GM19035 (cell line): ENCODE data around the gene FAR1.
A peak's percentile ranks its signal among the peaks of the same experiment; 100 is the strongest.
"Not testable (repeated sequence)": the region's sequence is repeated elsewhere in the genome, so short reads cannot be mapped to it uniquely, and the experiment has no call there.

Experiments
- ATAC-seq: cut with Tn5 transposase; IDR thresholded peaks from one replicate; pipeline ENCODE4 v1.9.1; 2021; ENCODE audit not compliant: unreplicated experiment

The FAR1 gene

DNA sequence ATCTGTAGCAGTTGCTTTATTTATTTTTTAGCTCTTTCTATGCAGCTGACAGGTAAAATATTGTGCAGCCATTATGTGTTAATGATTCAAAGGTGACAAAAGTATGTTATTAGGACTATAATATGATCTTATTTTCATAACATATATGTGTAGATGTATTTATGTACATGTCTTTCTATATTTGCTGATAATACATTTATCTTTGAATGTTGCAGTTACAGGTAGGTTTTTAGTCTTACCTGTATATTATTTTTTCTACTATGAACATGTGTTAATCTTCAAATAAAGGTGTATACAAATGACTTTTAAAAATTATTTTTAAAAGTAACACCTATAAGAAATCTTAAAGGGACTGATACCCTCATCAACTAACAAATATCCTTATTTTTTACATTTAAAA lies 33.6 kb downstream of the FAR1 start:
- no peak for ATAC-seq

DNA sequence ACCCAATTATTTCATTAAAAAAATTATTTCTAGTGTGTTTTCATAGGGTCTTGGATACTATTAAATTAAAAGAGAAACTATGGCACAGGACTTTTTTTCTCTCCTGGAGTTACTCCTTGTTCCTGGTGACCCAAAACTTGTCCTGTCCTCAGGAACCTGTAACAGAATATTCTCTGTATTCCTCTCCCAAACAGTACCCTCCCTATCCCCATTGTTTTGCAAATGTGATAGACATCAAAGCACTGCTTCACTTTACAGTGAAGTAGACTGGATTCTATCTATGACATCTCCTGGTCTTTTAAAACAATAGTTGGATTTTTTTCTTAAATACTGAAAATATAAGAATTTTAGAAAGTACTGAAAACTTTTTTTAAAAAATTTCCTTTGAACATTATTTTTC lies 37.2 kb downstream of the FAR1 start:
- no peak for ATAC-seq

DNA sequence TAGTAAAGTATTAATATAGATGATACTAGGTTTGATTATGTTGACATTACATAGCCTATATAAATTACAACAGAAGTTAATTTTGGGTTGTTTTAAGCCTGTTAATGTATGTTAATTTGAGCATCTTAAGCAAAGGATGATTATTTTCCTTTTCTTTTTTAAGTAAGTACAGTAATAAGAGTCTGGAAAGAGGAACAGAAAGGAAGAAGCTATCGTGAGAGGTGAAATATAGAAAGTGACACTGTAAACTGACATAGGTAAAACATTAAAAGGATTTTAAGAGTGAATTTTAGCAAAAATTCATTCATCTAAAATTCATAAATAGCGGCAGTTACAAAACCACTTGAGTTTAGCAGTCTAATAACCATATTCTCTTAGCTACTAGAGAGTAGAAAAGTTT lies 45.5 kb downstream of the FAR1 start:
- no peak for ATAC-seq

DNA sequence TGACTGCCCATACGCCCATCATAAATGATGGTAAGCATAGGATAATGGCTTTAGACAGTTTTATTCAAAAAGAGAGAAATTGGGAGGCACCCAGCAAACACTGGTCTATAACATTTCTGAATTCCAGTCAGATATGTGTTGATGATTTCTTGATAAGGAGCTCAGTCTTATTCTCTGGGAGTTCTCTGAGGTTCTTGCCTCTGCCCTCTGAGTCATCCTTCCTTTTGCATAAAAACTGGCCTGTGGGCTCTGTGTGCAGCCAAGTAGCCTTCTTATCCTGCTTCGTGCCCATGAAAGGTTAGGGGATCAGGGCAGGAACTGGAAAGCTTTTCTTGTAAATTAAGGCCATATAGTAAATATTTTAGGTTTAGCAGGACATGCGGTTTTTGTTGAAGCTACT lies 48.9 kb downstream of the FAR1 start:
- no peak for ATAC-seq

DNA sequence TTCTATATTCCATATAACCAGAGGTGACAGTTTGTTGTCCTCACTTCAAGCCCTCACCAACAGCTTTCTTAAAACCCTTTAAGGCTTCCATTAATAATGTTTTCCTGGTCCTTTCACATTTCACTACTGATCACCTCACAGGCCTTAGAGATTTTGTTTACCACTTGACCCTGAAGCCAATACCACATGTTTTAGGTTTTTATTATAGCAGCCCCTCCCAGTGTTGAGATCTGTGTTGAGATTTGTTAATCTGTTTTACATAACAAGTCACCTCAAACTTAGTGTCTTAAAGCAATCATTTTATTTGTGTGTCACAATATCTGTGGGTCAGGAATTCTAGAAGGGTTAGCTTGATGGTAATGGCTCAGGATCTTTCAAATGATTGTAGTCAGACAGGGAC lies 49.9 kb downstream of the FAR1 start:
- ATAC-seq: no peak

DNA sequence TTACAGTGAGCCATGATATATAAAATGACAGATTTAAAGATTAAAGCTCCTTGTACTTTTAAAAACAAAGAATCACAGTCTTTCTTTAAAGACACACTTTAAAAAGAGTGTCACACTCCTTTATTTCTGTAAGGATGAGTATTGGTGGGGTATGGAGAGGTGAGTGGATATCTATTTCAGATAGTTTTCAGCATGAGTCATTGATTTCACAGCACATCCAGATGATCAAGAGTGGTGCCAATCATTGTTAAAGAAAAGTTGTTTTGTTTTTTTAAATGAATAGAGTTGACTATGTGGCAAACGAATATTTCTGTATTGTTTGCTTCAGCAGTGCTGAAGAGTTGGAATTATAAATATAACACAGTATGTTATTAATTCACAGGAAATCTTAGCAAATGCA lies 52.5 kb downstream of the FAR1 start:
- no peak for ATAC-seq

DNA sequence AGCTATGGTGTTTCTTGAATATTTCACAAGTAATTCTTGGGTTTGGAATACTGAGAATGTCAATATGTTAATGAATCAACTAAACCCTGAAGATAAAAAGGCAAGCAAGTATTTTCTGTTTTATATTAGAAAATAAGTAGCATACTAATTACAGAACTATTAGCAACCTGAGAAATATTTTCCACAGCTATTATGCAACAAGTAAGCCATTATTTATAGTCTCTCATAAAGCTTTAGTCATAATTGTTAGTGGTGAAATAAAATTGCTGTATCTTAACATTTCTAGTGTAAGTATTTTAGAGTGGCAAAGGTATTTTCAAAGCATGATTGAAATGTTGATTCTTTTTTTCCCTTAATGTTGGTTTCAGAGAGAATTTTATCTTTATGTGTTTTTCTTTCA lies 53.3 kb downstream of the FAR1 start:
- ATAC-seq: no peak

DNA sequence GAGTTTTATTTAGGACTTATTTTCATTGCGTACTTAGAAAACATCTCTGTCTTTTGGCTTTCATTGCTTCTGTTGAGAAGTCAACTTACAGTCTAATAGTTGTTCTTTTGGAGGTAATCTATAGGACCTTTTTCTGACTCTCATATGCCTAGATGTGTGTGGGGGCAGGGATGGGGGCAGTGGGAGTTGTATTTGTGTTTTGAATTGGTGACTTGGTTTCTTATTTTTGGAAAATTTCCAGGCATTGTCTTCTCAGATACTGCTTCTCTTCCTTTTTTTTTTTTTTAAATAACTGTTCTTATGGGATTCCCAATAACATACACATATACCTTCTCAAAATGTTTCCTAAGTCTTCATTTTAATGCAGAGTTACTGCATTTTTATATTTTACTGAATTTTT lies 58.0 kb downstream of the FAR1 start:
- ATAC-seq: no peak

DNA sequence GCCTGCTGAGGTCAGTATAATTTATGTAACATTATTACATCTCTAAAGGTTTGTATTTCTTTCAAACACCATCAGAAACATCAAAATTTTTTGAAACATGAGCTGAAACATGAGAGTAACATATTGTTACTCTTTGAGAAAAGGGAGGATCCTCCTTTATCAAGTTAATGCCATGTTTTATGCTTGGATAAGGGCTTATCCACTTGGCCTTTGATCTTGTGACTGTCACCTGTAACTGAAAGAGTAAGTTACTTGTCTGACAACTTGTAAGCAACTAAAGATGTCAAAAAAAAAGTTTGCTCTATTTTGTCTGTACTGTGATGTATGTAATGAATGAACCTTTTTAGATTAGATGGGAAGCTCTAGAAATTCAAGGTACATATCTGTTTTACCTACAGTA lies 59.6 kb downstream of the FAR1 start:
- no peak for ATAC-seq

DNA sequence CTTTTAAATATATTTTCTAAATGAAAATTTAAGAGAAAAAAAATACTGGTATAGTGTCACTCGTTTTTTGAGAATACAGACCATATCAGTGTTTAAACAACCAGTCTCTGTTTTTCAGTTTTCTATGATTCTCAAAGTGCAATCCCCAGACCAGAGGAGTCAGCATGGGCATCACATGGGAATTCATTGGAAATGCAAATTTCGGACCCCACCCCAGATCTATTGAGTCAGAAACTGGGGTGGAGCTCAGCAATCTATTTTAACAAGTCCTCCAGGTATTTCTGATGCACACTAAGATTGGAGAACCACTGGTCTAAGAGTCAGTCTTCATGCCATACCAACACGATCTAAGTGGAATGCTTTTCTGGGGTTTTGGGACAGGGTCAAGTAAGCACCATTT lies 66.1 kb downstream of the FAR1 start:
- ATAC-seq: no peak

DNA sequence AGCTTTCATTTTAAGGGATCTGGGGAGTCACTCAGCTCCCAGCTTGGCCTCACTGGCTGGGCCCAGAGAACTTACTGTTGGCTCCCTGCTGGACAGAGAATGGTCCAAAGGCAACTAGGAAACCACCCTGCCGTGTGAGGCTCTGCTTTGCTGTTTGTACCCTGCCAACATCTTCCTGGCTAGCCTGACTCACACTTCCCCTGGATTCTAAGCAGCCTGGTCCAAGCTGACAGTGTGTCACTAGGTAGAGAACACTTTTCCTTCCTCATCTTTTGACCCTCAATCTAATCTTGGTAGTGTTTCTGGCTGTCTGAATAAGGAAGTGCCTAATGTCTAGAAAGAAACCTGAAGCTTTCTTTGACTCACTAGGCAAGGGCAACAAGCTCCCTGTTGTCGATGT lies 76.7 kb downstream of the FAR1 start:
- ATAC-seq: no peak

DNA sequence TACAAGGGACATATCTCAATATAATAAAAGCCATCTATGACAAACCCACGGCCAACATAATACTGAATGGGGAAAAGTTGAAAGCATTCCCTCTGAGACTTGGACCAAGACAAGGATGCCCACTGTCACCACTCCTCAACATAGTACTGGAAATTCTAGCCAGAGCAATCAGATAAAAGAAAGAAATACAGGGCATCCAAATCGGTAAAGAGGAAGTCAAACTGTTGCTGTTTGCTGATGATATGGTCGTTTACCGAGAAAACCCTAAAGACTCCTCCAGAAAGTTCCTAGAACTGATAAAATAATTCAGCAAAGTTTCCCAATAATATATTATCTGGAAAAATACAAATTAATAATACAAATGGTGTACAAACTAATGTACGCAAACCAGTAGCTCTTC lies 84.8 kb downstream of the FAR1 start:
- not testable (repeated sequence) for ATAC-seq

DNA sequence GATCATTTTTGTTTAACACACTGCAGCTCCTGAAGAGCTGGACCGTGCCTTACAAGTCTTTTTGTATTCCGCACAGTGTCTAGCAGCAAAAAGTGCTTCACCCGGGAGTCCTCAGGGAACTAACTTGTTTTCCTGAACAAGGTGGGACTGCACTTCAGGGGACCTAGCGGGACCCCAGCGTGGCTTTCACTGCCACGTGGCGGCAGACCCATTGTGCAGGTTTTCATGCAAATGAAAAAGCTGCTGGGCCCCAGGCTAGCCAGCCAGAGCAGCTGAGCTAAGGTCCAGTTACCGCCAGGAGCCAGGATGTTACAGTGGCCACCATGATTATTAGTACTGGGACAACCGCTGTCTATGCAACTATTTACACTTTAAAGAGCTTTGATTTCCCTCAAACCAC lies 90.6 kb downstream of the FAR1 start:
- ATAC-seq: no peak

DNA sequence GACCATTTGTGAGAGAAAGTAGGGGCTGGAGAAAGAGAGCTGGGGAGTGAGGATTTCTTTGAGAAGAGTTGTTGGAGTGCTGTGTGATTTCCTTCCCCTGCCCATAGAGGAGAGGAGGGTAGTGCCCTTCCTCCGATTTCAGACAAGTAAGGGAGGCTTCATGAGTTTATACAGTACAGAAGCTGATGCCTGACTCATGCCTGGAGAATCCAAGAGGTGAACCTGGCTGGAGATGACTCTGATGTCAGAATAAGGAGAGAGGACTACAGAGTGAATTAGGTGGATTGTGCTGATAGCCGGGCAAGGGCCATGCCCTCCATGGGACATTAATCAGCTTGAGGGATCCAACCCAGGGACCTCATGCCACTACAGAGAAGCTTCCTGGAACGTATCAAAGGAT lies 91.6 kb downstream of the FAR1 start:
- no peak for ATAC-seq

DNA sequence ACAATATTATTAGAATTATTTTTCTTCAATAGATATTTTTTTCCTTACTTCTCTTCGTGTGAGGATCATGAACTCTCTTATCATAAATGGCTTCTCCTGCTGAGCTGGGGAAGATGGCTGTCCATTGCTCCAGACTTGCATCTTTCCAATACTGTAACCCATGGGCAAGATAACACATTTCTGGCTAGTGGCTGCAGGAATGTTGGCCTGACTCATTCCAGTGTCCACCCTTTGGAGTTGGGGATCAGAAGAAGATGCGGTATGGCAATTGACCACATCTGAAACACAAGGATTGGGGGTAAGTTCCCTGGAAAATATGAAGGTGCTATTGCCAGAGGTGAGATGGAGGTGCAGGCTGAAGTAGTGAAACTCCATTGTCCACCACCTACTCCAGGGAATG lies 92.8 kb downstream of the FAR1 start:
- ATAC-seq: no peak

DNA sequence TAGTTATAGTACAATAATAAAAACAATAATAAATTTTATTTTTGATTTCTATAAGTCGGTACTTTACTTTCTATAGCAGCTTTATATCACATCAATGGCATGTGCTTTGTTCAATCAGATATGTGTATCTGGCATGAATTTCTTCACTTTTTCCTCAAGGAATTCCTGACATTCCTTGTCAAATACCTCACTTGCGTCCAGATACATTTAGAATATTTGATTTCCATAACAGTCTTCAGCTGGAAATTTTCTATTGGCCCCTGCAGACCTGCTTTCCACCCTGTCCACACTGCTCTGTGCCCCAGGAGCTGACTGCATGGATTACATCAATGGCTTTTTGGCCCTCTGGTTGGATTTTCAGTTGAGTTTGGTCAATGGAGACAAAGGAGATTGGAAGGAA lies 93.2 kb downstream of the FAR1 start:
- ATAC-seq: no peak

DNA sequence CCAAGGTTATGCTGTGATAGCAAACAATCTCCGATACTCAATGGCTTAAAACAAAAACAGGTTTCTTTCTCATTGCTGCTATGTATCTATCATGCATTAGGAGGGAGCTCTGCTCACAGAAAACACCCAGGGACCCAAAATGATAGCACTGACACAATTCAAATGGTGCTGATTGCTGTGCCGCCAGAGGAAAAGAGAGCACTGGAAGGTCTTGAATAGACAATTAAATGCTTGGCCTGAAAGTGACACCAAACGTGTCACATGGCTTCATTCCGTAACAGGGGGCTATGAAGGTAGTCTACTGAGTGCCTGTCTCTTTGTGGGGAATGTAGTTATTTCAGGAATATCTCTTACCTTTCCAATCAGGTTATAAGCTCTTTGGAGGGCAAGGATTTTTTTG lies 94.2 kb downstream of the FAR1 start:
- no peak for ATAC-seq

DNA sequence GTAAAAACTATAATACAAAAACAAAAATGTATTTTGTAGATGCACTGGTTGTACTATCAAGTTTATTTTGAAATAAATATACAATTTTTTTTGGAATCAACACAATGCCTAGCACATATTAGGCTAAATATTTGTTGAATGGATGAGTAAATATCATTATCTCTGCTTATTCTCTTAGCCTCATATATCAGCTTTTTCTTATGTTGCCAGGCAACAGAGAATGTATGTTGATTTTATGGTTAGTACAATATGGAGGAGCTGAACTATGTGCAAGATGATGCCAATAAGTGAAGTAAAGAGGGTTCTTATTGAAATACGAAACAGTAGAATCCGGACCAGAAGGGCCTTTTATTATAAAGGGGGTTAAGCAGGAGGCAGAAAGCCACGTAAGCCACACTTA lies 94.9 kb downstream of the FAR1 start:
- no peak for ATAC-seq

DNA sequence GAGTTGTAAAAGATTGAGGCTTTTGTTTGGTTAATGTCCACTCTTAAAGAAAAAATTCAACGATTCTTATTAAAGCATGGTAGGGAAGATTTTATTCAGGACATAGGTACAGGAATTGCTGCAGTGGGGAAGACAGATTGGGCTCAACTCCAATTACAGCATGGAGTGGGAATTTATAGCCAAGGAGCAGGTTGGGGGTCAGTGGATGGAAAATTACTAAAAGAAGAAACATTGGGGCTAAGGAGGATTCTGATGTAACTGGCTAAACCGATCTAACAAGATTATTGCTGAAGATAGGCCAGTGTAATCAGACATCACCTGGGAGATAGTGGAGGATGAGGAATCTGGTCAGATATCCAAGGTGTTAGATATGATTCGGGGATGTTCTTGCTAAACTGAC lies 97.4 kb downstream of the FAR1 start:
- no peak for ATAC-seq

DNA sequence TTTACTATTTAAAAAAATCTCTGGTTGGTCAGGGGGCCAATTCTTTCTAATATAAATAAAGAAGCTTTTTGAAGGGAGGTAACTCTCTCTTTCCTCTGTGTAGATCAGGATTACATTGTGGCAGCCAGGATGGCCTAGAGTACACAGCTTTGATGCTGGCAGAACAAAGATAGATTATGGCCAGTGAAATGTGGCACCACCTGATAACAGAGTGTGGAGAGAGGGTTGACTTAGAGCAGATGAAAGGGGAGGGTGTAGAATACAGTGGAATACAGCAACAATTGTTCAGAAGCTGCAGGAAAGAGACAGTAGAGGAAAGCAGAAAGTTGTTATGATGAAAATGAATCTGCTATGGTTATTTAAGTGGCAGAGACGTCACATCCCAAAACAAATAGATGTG lies 99.0 kb downstream of the FAR1 start:
- ATAC-seq: no peak

DNA sequence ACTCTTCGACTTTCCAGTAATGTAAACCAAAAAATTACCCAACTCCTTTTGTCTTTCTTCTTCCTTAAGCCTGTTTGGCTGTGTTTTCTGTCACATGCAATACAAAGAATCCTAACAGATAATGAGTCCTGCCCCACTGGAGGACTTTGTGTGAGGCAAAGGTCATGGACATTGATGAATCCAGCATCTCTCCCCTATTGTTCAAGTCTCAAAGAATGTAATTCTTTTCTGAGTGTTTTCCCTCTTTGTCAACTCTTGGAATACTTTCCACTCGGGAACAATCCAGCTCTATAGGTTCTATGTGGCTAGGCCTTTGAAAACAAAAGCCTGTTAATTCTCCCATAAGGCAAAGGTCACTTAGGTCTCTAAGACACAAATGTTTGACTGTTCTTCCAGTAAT lies 100.7 kb downstream of the FAR1 start:
- ATAC-seq: no peak

DNA sequence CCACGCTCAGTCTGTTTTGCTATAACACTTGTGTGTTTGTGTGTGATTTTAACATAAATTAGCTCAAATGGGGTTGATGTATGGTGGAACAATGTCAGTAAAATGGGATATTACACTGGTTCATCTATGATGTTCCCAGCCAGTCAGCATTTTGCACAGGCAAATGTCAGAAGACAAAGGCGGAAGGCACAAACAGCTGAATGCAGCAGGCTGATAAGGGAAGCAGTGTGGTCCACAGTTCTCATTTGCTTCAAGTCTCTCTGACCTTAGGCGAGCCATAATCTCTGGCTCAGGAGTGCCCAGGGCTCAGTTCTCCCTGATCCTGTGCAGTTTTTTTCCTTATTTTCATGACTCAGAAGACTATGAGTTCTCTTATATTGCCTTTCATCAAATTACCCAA lies 102.7 kb downstream of the FAR1 start:
- ATAC-seq: no peak

DNA sequence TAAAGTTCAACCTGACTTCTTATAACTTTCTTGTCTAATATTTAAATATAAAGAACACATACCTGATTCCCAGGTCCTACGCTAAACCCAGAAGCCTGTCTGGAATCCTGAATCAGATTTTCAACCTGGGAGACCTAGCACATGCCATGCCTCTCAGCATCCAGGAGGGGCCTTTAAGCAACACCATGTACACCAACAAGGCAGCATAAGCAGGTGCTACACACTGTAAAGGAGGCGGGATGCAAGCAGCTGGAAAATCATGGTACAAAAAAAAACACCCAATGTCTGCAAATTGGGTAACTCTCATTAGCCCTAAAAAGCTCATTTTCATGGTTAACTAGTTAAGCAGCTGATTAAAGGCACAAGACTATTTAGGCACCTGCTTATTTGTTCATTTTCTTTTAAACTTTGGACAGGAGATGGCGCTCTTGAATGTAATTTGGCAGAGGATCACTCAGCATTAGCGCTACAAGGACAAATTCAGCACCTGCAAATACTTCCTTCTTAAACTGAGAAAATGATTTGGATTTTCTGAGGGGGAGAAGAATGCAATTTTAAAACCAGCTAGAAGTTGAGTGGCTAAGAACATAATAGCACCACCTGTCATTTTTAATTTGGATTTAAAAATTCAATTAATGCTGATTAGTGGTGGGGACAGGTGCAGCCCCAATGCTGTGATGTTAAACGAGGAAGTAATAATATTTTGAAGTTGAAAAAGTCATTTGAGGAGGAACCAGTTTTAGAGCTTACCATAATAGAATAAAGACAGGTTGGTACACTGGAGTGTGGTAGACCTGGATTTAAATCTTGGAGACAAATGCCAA lies 104.0 kb downstream of the FAR1 start:
- ATAC-seq: peak; percentile 87
